NB4 (cell line): ENCODE data around the gene TRNAU1AP.
A peak's percentile ranks its signal among the peaks of the same experiment; 100 is the strongest.
"Not testable (repeated sequence)": the region's sequence is repeated elsewhere in the genome, so short reads cannot be mapped to it uniquely, and the experiment has no call there.

Source experiments
- DNase-seq: peaks from one replicate; pipeline ENCODE4 v3.0.0; 2010; ENCODE audit warnings: low read depth
- H3K4me3 ChIP-seq: one replicate; pipeline ENCODE4 v1.5.1; 2011; ENCODE audit warnings: mild to moderate bottlenecking, low read depth, low read length, moderate library complexity
- MYC ChIP-seq: IDR thresholded peaks from 2 replicates; pipeline ENCODE4 v1.6.1; 2011; ENCODE audit warnings: low read depth, low read length
- POLR2A ChIP-seq: IDR thresholded peaks from 2 replicates; pipeline ENCODE4 v1.6.1; 2011; ENCODE audit warnings: mild to moderate bottlenecking; ENCODE audit not compliant: insufficient read length; ENCODE audit errors: extremely low read depth
- TF ChIP-seq, protein P1 (sequence below): IDR thresholded peaks from 2 replicates; pipeline ENCODE4 v1.6.1; 2011; ENCODE audit warnings: low read depth, low read length
- TF ChIP-seq, protein P2 (sequence below): IDR thresholded peaks from one replicate; pipeline ENCODE4 v1.5.1; 2012; ENCODE audit warnings: low read depth, low read length

The TRNAU1AP gene

GRCh38 chr1:28571911-28572310 lies 19.0 kb downstream of the TRNAU1AP start:
- TF ChIP-seq POLR2A (no peak), MYC (no peak)
- TF ChIP-seq, protein P1, sequence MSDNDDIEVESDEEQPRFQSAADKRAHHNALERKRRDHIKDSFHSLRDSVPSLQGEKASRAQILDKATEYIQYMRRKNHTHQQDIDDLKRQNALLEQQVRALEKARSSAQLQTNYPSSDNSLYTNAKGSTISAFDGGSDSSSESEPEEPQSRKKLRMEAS, result no peak
- TF ChIP-seq, protein P2, sequence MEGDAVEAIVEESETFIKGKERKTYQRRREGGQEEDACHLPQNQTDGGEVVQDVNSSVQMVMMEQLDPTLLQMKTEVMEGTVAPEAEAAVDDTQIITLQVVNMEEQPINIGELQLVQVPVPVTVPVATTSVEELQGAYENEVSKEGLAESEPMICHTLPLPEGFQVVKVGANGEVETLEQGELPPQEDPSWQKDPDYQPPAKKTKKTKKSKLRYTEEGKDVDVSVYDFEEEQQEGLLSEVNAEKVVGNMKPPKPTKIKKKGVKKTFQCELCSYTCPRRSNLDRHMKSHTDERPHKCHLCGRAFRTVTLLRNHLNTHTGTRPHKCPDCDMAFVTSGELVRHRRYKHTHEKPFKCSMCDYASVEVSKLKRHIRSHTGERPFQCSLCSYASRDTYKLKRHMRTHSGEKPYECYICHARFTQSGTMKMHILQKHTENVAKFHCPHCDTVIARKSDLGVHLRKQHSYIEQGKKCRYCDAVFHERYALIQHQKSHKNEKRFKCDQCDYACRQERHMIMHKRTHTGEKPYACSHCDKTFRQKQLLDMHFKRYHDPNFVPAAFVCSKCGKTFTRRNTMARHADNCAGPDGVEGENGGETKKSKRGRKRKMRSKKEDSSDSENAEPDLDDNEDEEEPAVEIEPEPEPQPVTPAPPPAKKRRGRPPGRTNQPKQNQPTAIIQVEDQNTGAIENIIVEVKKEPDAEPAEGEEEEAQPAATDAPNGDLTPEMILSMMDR, result no peak
- no peak for DNase-seq
- H3K4me3 ChIP-seq, result no peak overlapping the region

GRCh38 chr1:28572891-28573290 lies 20.0 kb downstream of the TRNAU1AP start:
- DNase-seq, result peak; percentile 13
- not testable (repeated sequence) for H3K4me3 ChIP-seq

DNA sequence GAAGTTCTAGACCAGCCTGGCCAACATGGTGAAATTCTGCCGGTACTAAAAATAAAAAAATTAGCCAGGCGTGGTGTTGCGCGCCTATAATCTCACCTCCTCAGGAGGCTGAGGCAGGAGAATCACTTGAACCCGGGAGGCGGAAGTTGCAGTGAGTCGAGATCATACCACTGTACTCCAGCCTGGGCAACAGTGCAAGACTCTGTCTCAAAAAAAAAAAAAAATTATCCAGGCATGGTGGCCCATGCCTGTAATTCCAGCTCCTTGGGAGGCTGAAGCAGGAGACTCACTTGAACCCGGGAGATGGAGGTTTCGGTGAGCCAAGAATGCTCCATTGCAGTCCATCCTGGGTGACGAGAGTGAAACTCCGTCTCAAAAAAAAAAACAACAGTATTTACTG lies 20.7 kb downstream of the TRNAU1AP start:
- DNase-seq, result no peak
- TF ChIP-seq, protein P2, result no peak
- TF ChIP-seq MYC (no peak), POLR2A (no peak)
- TF ChIP-seq, protein P1, result no peak
- H3K4me3 ChIP-seq, result no peak overlapping the region

GRCh38 chr1:28577052-28577678 lies 24.3 kb downstream of the TRNAU1AP start:
- TF ChIP-seq, protein P2, result no peak
- TF ChIP-seq MYC, result no peak
- TF ChIP-seq POLR2A, result no peak
- TF ChIP-seq, protein P1, result no peak
- H3K4me3 ChIP-seq, result no peak overlapping the region
- peak; percentile 54 for DNase-seq

- peak; percentile 34 for DNase-seq
- H3K4me3 ChIP-seq, result no peak overlapping the region
- TF ChIP-seq, protein P2, result no peak
- TF ChIP-seq MYC, result no peak
- TF ChIP-seq POLR2A, result no peak
- TF ChIP-seq, protein P1, result no peak
Measured at GRCh38 chr1:28577738-28578536, 25.1 kb downstream of the TRNAU1AP start.

DNA sequence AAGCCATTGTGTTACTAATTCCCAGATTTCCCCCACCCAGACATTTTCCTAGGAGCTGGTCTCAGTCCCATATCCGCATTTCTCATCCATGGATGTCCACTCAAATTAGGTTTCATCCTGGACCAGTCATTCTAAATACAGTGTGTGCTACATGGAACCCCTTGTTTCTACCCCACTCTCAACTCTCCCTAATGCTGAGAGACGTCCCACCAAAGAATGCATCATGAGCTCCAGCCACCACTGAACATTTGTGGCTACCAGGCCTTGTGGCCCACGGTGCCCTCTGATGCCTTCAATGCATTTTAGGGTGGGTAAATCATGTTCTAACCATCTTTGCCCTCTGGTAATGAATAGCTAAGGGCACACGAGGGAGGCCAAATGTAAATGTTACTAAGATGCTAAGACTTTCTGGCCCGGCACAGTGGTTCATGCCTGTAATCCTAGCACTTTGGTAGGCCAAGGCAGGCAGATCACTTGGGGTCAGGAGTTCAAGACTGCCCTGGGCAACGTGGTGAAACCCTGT lies 25.9 kb downstream of the TRNAU1AP start:
- H3K4me3 ChIP-seq, result peak overlapping the region; percentile 100
- DNase-seq, result no peak
- TF ChIP-seq POLR2A (no peak), MYC (no peak)
- TF ChIP-seq, protein P1, result no peak
- TF ChIP-seq, protein P2, result no peak
